SK-N-SH treated with all-trans-retinoic acid at 6 μM for 48 hours (cell line): ENCODE data around the gene ECI2.

Experiments used
- ATAC-seq: fragments of 200-7000 bp; cut with Tn5 transposase; 3 replicates; pipeline ENCODE4 v1.9.1; 2020; ENCODE audit warnings: mild to moderate bottlenecking, moderate library complexity
- BACH2 ChIP-seq: fragments of 250-450 bp; sonication (Bioruptor Pico); IDR thresholded peaks from 2 replicates; pipeline ENCODE4 v1.9.0; 2021; ENCODE audit warnings: mild to moderate bottlenecking, borderline replicate concordance
- CREB5 ChIP-seq: fragments of 250-450 bp; sonication (Bioruptor Pico); IDR thresholded peaks from 2 replicates; pipeline ENCODE4 v1.5.1; 2020; ENCODE audit warnings: low read depth, mild to moderate bottlenecking, moderate library complexity
- CSDC2 ChIP-seq: fragments of 250-450 bp; sonication (Bioruptor Pico); IDR thresholded peaks from 2 replicates; pipeline ENCODE4 v1.5.0; 2020; ENCODE audit warnings: mild to moderate bottlenecking, moderate library complexity
- CSRNP3 ChIP-seq: fragments of 250-450 bp; sonication (Bioruptor Pico); IDR thresholded peaks from 2 replicates; pipeline ENCODE4 v1.5.1; 2021; ENCODE audit warnings: mild to moderate bottlenecking, moderate library complexity
- ESRRG ChIP-seq: fragments of 250-450 bp; sonication (Bioruptor Pico); IDR thresholded peaks from 2 replicates; pipeline ENCODE4 v1.6.1; 2021; ENCODE audit warnings: mild to moderate bottlenecking
- GLIS3 ChIP-seq: fragments of 250-450 bp; sonication (Bioruptor Pico); IDR thresholded peaks from 2 replicates; pipeline ENCODE4 v1.5.0; 2020; ENCODE audit warnings: mild to moderate bottlenecking, moderate library complexity
- ISL1 ChIP-seq: fragments of 250-450 bp; sonication (Bioruptor Pico); IDR thresholded peaks from 2 replicates; pipeline ENCODE4 v2.1.2; 2022; ENCODE audit warnings: mild to moderate bottlenecking, moderate library complexity
- OSR1 ChIP-seq: fragments of 250-450 bp; sonication (Bioruptor Pico); IDR thresholded peaks from 2 replicates; pipeline ENCODE4 v1.8.0; 2022; ENCODE audit warnings: moderate library complexity, mild to moderate bottlenecking, inconsistent platforms
- PATZ1 ChIP-seq: fragments of 250-450 bp; sonication (Bioruptor Pico); IDR thresholded peaks from 2 replicates; pipeline ENCODE4 v1.8.0; 2020; ENCODE audit warnings: mild to moderate bottlenecking, moderate library complexity, borderline replicate concordance
- PPARA ChIP-seq: fragments of 250-450 bp; sonication (Bioruptor Pico); IDR thresholded peaks from 2 replicates; pipeline ENCODE4 v1.5.0; 2020; ENCODE audit warnings: mild to moderate bottlenecking, borderline replicate concordance
- RARB ChIP-seq: fragments of 250-450 bp; sonication (Bioruptor Pico); IDR thresholded peaks from 2 replicates; pipeline ENCODE4 v1.8.0; 2021; ENCODE audit warnings: mild to moderate bottlenecking, moderate library complexity
- SNAI2 ChIP-seq: fragments of 250-450 bp; sonication (Bioruptor Pico); IDR thresholded peaks from 2 replicates; pipeline ENCODE4 v1.5.0; 2020; ENCODE audit warnings: mild to moderate bottlenecking, moderate library complexity
- TCF4 ChIP-seq: fragments of 250-450 bp; sonication (Bioruptor Pico); IDR thresholded peaks from 2 replicates; pipeline ENCODE4 v1.8.0; 2021; ENCODE audit warnings: mild to moderate bottlenecking, moderate library complexity, borderline replicate concordance
- TOX ChIP-seq: fragments of 250-450 bp; sonication (Bioruptor Pico); IDR thresholded peaks from 2 replicates; pipeline ENCODE4 v1.8.0; 2021; ENCODE audit warnings: mild to moderate bottlenecking, moderate library complexity, borderline replicate concordance
- TSHZ2 ChIP-seq: fragments of 250-450 bp; sonication (Bioruptor Pico); IDR thresholded peaks from 2 replicates; pipeline ENCODE4 v1.5.0; 2020; ENCODE audit warnings: mild to moderate bottlenecking, moderate library complexity
- ZC3H10 ChIP-seq: fragments of 250-450 bp; sonication (Bioruptor Pico); IDR thresholded peaks from 2 replicates; pipeline ENCODE4 v1.5.1; 2021; ENCODE audit warnings: mild to moderate bottlenecking, moderate library complexity
- ZFP3 ChIP-seq: fragments of 250-450 bp; sonication (Bioruptor Pico); IDR thresholded peaks from 2 replicates; pipeline ENCODE4 v1.5.0; 2020; ENCODE audit warnings: mild to moderate bottlenecking, moderate library complexity
- ZNF70 ChIP-seq: fragments of 450-650 bp; formaldehyde crosslinking; IDR thresholded peaks from 2 replicates; pipeline ENCODE4 v1.5.0; 2020; ENCODE audit warnings: mild to moderate bottlenecking, moderate library complexity
- ZNF8 ChIP-seq: fragments of 450-650 bp; formaldehyde crosslinking; IDR thresholded peaks from 2 replicates; pipeline ENCODE4 v1.5.0; 2020; ENCODE audit warnings: mild to moderate bottlenecking, moderate library complexity

ECI2 gene

GRCh38 chr6:4163408-4164116 lies 28.2 kb upstream of the ECI2 start (continued):
- no peak for TF ChIP-seq PATZ1
- no peak for TF ChIP-seq GLIS3 (CRISPR knock-in tag)
- no peak for TF ChIP-seq PPARA
- TF ChIP-seq CSRNP3: no peak
- no peak for TF ChIP-seq BACH2 (CRISPR knock-in tag)

- TF ChIP-seq PATZ1: no peak
- ATAC-seq: no peak
These were observed 27.0 kb upstream of the ECI2 start for GRCh38 chr6:4162370-4162769.

GRCh38 chr6:4159491-4159890 lies 24.1 kb upstream of the ECI2 start:
- no peak for ATAC-seq
- TF ChIP-seq CREB5 (CRISPR knock-in tag): no peak
- TF ChIP-seq GLIS3 (CRISPR knock-in tag): no peak
- TF ChIP-seq TOX (CRISPR knock-in tag): no peak
- no peak for TF ChIP-seq RARB (CRISPR knock-in tag)
- no peak for TF ChIP-seq ZNF70
- TF ChIP-seq ESRRG (CRISPR knock-in tag): no peak
- TF ChIP-seq CSDC2 (CRISPR knock-in tag): no peak

GRCh38 chr6:4157506-4157905 lies 22.1 kb upstream of the ECI2 start:
- no peak for TF ChIP-seq ZC3H10
- no peak for TF ChIP-seq ZNF8 (CRISPR knock-in tag)
- TF ChIP-seq GLIS3 (CRISPR knock-in tag): no peak
- no peak for TF ChIP-seq ISL1 (CRISPR knock-in tag)
- no peak for TF ChIP-seq TSHZ2
- no peak for TF ChIP-seq PATZ1
- no peak for TF ChIP-seq ZFP3 (CRISPR knock-in tag)
- TF ChIP-seq ZNF70: no peak
- no peak for TF ChIP-seq RARB (CRISPR knock-in tag)
- TF ChIP-seq OSR1 (CRISPR knock-in tag): no peak
- TF ChIP-seq TCF4 (CRISPR knock-in tag): no peak
- no peak for TF ChIP-seq CSDC2 (CRISPR knock-in tag)
- no peak for TF ChIP-seq SNAI2 (CRISPR knock-in tag)
- ATAC-seq: no peak
